Gastroesophageal sphincter (tissue), 4 donors: ENCODE measurements around the gene NINL. TPM values are rescaled to one million over a fixed set of nuclear protein-coding genes. Genes with fewer than 3 reads are reported as not detected.
"Not testable (repeated sequence)": the region's sequence is repeated elsewhere in the genome, so short reads cannot be mapped to it uniquely, and the experiment has no call there.

ENCODE experiments used
- ATAC-seq: fragments of 150-250 bp; one replicate; pipeline ENCODE4 v1.9.1; 2016; ENCODE audit warnings: mild to moderate bottlenecking, moderate library complexity
- H3K27ac ChIP-seq, 4 donors: fragments of 200-600 bp; sonication (generic) in 3 of 4; 1 replicate in 3 of 4; 2 replicates in 1 of 4; pipeline ENCODE4 v1.5.1; 2016 to 2019
- H3K27me3 ChIP-seq: fragments of 200-600 bp; sonication (generic); one replicate; pipeline ENCODE4 v1.5.1; 2019
- H3K36me3 ChIP-seq, 2 donors: fragments of 200-600 bp; sonication (generic); one replicate each; pipeline ENCODE4 v1.5.1; 2019; ENCODE audit warnings: control low read depth in 1 of 2
- H3K4me1 ChIP-seq, 3 donors: fragments of 200-600 bp; sonication (generic); 1 replicate in 2 of 3; 2 replicates in 1 of 3; pipeline ENCODE4 v1.5.1; 2016 to 2019; ENCODE audit warnings: control low read depth in 2 of 3
- H3K4me3 ChIP-seq, 2 donors: fragments of 200-600 bp; sonication (generic); one replicate each; pipeline ENCODE4 v1.5.1; 2019; ENCODE audit warnings: mild to moderate bottlenecking in 1 of 2, moderate library complexity in 1 of 2
- H3K9me3 ChIP-seq, 3 donors: fragments of 200-600 bp; sonication (generic); one replicate each; pipeline ENCODE4 v1.5.1; 2017 to 2019; ENCODE audit warnings: control low read depth in 2 of 3
- CTCF ChIP-seq, 4 experiments: fragments of 200-600 bp in 2 of 4; fragments of 450-650 bp in 2 of 4; sonication (generic) in 1 of 4; IDR thresholded peaks; one replicate each; pipeline ENCODE4 v1.5.1; 2017 to 2019; ENCODE audit warnings: antibody characterized with exemption in 4 of 4, mild to moderate bottlenecking in 2 of 4, moderate library complexity in 2 of 4
- EP300 ChIP-seq: sonication (generic); formaldehyde crosslinking; IDR thresholded peaks from one replicate; pipeline ENCODE4 v1.6.1; 2017; ENCODE audit warnings: antibody characterized with exemption, mild to moderate bottlenecking
- POLR2A ChIP-seq, 2 donors: fragments of 450-650 bp; IDR thresholded peaks; one replicate each; pipeline ENCODE4 v1.6.1; 2017; ENCODE audit warnings: antibody characterized with exemption in 2 of 2, mild to moderate bottlenecking in 2 of 2, moderate library complexity in 1 of 2
- POLR2AphosphoS5 ChIP-seq: sonication (generic); formaldehyde crosslinking; IDR thresholded peaks from one replicate; pipeline ENCODE4 v1.6.1; 2017; ENCODE audit warnings: antibody characterized with exemption
- WGBS, 2 donors: methylation state at CpG; one replicate each; pipeline ENCODE4 v1.1.5; 2018; ENCODE audit warnings: low coverage in 1 of 2; 5-methylcytosine and 5-hydroxymethylcytosine counted together
- total RNA-seq, 4 donors: library from RNA; depleted of rRNA; stranded (reverse); fragments of >200 nt; gene quantifications; one replicate each; pipeline ENCODE4 v1.1.0, GENCODE V29; 2016

Gene NINL
- total RNA-seq, 4 donors from 2014 or later: 4.2 to 7.5 (median 5.8) TPM

GRCh38 chr20:25507385-25508082 lies 77.8 kb downstream of the NINL start:
- no peak for ATAC-seq
- H3K27ac ChIP-seq: peak overlapping the region in 1 of 4 donors; percentile 54
- H3K36me3 ChIP-seq: peaks cover 0 to 91% of the 10 kb centered on the region in 2 donors
- H3K9me3 ChIP-seq: no peaks in the 10 kb centered on the region
- TF ChIP-seq POLR2A (IDR thresholded peaks at IDR 0.05) (no peak), POLR2AphosphoS5 (no peak), EP300 (no peak), CTCF (IDR thresholded peaks at IDR 0.05) (no peak)
- H3K4me3 ChIP-seq: no peak overlapping the region
- no peaks in the 10 kb centered on the region for H3K27me3 ChIP-seq
- 44 to 57% methylated on average over 3 to 8 of the region's 8 CpGs for WGBS, 2 donors
- peaks cover 0 to 15% (median 0%) of the 10 kb centered on the region in 3 donors for H3K4me1 ChIP-seq

GRCh38 chr20:25504366-25505135 lies 80.8 kb downstream of the NINL start:
- 70 to 91% methylated on average over 3 to 4 of the region's 15 CpGs for WGBS, 2 donors
- Histone ChIP-seq H3K9me3 (no peaks in the 10 kb centered on the region), H3K4me3 (no peak overlapping the region), H3K27ac (no peak overlapping the region), H3K36me3 (peaks cover 0 to 83% of the 10 kb centered on the region in 2 donors), H3K27me3 (no peaks in the 10 kb centered on the region), H3K4me1 (peaks cover 0 to 15% (median 0%) of the 10 kb centered on the region in 3 donors)
- no peak for TF ChIP-seq CTCF (IDR thresholded peaks at IDR 0.05)
- no peak for TF ChIP-seq POLR2A (IDR thresholded peaks at IDR 0.05)
- TF ChIP-seq POLR2AphosphoS5: no peak
- no peak for TF ChIP-seq EP300
- no peak for ATAC-seq

- Histone ChIP-seq H3K27me3 (no peaks in the 10 kb centered on the region), H3K4me1 (peaks cover 0 to 15% (median 0%) of the 10 kb centered on the region in 3 donors), H3K9me3 (no peaks in the 10 kb centered on the region), H3K27ac (no peak overlapping the region), H3K36me3 (peaks cover 0 to 76% of the 10 kb centered on the region in 2 donors), H3K4me3 (no peak overlapping the region)
- TF ChIP-seq CTCF (IDR thresholded peaks at IDR 0.05) (no peak), EP300 (no peak), POLR2AphosphoS5 (no peak), POLR2A (IDR thresholded peaks at IDR 0.05) (no peak)
- ATAC-seq: no peak
- 40 to 71% methylated on average over 1 to 12 of the region's 12 CpGs for WGBS, 2 donors
Measured at GRCh38 chr20:25503936-25504335, 81.4 kb downstream of the NINL start.

GRCh38 chr20:25503051-25503639 lies 82.2 kb downstream of the NINL start:
- ATAC-seq, H3K4me3 ChIP-seq, H3K27me3 ChIP-seq, H3K4me1 ChIP-seq, H3K9me3 ChIP-seq, H3K27ac ChIP-seq: not testable (repeated sequence)
- 40% methylated on average over 1 of the region's 6 CpGs; no CpG with 5 or more reads in 1 of the 2 donors for WGBS, 2 donors
- peaks cover 0 to 72% of the 10 kb centered on the region in 2 donors for H3K36me3 ChIP-seq

GRCh38 chr20:25500880-25501351 lies 84.4 kb downstream of the NINL start:
- ATAC-seq: no peak
- WGBS, 2 donors: no CpG with 5 or more reads among the region's 13 CpGs
- H3K36me3 ChIP-seq: peaks cover 0 to 75% of the 10 kb centered on the region in 2 donors

More at GRCh38 chr20:25500880-25501351, 84.4 kb downstream of the NINL start:
- Histone ChIP-seq H3K9me3 (no peaks in the 10 kb centered on the region), H3K4me3 (no peak overlapping the region), H3K27me3 (no peaks in the 10 kb centered on the region), H3K4me1 (no peaks in the 10 kb centered on the region), H3K27ac (no peak overlapping the region)
- TF ChIP-seq POLR2AphosphoS5 (no peak), POLR2A (IDR thresholded peaks at IDR 0.05) (no peak), EP300 (no peak), CTCF (IDR thresholded peaks at IDR 0.05) (no peak)
